NCI-H1694 (cell line): Measurements from ENCODE around the gene TSKS.

Source experiments
- DNase-seq: peaks from one replicate; lab custom pipeline; 2025; lab: John Stamatoyannopoulos, UW

Gene TSKS

DNA sequence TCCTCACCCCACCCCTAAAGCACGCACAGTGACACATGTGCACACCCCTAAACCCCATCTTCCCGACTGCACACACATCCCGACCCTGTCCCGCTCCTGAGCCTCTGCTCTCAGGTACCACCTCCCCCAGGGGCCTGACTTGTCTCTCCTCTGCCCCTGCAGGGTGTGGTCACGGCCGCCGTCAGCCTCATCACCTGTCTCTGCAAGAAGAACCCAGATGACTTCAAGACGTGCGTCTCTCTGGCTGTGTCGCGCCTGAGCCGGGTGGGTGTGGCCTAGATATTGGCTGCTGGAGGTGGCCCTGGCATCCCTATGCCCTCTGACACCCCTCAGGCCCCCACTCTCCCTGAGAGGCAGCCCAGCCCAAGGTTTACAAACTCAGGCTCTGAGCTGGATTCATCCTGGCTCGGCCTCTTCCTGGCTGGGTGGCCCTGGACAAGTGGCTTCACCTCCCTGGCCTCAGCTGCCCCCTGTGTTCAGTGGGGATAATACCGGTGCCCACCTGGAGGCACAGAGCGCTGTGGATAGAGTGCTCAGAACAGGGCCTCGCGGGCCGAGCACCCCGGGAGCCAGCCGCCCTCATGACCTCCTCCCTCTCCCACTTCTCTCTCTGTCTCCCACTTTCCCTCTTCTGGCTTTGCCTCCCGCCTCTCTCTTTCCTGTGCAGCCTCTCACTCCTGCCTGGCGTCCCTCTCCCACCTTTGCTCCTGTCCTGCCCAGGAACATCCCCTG lies 29.9 kb upstream of the TSKS start:
- DNase-seq: no peak

DNA sequence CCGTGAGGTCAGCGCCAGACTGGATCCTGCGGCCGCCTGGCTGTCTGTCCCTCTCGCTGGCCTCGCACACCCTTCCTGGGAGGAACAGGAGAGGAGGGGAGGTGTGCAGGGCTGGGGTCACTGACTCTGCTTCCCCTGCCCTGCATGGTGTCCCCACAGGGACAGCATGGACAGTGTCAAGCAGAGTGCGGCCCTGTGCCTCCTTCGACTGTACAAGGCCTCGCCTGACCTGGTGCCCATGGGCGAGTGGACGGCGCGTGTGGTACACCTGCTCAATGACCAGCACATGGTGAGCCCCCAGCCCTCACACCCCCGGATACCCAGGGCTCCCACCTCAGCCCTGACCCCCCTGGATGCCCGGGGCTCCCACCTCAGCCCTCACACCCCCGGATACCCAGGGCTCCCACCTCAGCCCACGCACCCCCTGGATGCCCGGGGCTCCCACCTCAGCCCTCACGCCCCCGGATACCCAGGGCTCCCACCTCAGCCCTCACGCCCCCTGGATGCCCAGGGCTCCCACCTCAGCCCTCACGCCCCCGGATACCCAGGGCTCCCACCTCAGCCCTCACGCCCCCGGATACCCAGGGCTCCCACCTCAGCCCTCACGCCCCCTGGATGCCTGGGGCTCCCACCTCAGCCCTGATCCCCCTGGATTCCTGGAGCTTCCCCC lies 28.8 kb upstream of the TSKS start:
- no peak for DNase-seq

DNA sequence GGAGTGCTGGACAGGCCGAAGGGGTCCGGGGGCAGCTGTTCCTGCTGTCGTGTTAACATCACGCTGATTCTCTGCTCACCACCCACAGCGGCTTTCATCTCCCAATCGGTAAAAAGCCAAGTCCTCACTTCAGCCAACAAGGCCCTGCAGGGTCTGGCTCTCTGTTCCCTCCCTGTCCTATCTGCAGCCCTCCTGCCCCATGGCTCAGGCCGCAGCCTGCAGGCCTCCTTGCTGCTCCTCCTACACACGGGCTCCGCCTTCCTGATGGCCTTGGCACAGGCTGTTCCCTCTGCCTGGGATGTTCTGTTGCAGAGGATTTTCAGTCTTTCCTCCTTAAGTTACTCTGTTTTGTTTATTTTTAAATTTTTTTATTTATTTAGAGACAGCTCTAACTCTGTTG lies 27.8 kb upstream of the TSKS start:
- DNase-seq: no peak

DNA sequence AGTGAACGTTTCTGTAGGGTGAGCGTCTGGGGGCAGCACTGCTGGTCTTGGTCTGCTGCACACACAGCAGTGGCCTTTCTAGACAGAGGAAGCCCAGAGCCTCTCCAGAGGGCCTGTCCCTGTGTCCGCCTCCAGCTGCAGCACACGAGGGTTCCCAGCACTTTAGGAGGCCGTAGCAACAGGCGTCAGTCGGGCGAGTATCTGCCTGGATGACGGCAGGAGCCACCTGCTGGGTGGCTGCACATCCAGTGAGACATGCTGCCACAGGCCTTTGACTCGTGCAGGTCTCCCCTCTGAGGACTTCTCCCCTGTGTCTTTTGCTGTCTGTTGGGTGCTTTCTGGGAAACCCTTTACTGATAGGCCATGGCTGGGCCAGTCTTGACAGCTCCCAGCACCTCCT lies 25.8 kb upstream of the TSKS start:
- DNase-seq: no peak

DNA sequence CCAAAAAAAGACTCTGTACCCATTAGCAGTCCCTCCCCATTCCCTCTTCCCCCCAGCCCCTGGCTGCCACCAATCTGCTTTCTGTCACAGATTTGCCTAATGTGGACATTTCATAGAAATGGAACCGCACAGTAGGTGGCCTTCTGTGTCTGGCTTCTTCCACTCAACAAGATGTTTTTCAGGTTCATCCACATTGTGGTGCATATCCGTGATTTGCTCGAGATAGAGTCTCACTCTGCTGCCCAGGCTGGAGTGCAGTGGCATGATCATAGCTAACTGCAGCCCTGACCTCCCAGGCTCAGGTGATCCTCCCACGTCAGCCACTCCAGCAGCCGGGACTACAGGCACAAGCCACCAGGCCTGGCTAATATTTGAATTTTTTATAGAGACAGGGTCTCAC lies 24.6 kb upstream of the TSKS start:
- no peak for DNase-seq

DNA sequence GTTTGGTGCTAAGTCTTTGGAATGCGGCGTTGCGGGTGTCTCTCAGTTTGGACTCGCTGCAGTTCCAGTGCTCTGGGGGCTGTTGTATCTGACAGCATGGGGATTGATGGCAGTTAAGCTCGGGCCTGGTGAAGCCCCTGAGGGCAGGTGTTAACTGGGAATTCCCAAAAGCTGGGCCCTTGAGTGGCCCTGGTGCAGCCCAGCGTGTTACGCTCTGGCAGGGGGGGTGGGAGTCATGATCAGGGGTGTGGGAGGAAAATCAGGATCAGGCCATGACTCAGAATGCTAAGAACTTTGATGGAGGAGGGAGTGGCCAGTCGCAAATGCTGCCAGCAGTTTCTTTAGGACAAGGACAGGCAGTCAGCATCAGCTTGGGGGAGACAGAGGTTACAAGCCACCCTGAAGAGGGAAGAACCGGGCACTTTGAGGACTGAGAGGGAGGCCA lies 23.3 kb upstream of the TSKS start:
- no peak for DNase-seq

DNA sequence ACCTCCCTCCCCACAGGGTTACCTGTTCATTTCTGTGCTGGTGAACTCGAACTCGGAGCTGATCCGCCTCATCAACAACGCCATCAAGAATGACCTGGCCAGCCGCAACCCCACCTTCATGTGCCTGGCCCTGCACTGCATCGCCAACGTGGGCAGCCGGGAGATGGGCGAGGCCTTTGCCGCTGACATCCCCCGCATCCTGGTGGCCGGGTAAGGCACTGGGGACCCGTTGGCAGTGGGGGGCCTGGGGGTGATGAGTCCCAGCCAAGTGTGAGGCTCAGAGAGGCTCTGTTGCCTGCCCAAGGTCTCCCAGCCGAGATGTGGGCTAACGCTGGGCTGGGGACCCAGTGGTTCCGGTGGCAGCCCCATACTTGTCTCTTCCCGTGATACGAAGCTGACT lies 19.4 kb upstream of the TSKS start:
- no peak for DNase-seq

DNA sequence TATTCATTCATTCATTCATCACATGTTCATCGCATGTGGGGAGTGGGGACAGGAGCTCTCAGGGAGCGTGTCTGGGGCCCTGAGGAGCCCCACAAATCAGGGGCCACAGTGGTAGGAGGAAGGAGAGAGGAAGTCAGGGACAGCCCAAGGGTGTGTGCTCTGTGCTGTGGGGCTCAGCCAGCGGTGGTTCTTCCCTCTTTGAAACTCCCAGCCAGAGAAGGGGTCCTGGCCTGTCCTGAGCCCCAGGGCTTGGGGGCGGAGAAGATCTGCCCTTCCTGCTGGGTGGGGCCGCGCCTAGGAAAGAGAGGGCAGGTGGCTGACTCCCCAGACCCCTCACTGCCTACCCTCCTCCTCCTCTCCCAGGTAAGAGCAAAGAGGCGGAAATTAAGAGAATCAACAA lies 18.3 kb upstream of the TSKS start:
- no peak for DNase-seq

DNA sequence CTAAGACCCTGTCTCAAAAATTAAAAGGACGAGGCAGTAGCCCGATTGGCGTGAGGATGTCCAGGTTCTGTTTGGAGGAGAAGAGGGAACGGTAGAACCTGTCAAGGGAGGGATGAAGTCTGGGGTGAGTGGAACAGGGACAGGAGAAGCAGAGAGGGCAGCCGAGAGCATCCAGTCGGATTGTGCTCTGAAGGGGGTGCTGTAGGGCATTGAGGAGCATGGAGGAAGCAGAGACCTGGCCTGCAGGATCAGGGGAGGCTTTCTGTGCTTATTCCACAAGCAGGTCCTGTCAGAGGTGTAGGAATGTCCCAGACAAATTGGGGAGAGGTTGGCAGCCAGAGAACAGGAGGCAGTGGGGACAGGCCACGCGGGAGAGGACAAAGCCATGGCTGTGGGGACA lies 17.8 kb upstream of the TSKS start:
- DNase-seq: no peak

DNA sequence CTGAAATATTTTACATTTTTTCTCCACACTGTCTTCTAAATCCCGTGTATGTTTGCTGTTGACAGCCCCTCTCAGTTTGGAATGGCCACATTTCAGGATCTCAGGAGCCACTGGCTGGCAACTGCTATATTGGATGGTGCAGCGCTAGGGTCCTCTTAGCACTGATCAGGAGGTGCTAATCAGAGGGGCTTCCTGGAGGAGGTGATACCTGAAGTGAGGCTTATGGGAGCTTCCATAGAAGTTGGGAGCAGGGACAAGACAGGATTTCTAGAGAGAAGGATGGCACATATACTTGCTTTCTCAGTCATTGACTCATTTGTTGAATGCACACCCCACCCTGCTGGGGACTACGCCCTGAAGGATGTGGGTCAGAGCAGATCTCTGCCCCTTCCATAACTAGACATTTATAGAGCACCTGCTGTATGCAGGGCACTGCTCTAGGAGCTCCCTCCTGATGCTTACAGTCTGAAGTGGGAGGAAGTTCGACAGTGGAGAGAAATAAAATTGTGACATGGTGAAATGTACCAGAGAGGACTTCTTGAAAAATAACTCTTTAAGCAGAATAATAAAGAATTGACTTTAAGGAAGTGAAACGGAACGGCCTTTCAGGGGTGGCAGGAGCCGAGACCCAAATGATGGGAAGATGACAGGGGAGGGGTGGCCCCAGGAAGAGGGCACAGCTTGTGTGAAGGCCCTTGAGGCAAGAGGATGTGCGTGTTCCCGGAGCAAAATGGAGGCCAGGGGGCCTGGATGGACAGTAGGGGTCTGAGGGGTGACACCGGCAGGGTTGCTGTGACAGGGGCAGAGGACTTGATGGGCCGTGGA lies 16.8 kb upstream of the TSKS start:
- DNase-seq: no peak

DNA sequence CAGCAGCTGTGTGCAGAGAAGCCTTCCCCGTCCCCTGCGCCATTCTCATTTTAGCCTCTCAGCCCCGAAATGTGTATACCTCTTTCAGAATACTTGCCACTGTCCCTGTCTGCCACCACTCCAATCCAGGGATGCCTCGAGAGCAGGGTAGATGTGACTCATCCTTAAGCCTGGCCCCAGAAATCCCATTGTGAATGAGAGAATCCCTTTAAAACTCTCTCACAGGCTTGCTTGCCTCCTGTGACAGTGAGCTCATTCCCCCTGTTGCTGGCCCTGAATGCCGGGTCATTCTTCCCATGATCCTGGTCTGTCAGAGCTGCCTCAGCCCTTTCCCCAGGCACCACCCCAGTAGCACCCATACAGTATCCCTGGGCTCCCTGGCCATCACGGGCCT lies 13.3 kb upstream of the TSKS start:
- no peak for DNase-seq

DNA sequence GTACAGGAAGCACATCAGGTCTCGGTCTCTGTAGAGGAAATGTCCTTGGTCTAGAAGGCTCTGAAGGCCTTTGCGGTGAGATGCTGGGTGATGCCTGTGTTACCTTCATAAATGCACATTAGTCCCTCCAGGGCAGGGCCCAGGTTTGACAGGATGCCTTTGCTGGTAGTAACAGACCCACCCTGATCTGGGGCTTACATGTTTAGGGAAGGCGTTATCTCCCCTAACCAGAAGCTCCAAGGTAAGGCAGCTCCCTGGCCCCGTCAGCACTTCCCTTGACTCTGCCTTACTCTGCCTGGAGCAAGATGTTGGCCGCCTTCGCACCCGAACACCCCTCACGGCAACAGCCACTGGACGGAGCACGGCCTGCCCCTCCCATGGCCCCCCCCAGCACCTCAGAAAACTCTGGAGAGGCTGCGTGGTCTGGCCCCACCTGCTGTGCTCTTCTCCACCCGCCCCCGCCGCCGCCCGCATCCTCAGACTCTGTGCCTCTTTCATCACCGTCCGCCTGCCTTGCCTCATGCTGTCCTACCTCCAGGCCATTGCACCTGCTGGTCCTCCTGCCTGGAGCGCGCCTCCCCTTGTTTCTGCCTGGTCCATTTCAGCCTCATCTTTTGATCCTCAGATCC lies 12.8 kb upstream of the TSKS start:
- no peak for DNase-seq

DNA sequence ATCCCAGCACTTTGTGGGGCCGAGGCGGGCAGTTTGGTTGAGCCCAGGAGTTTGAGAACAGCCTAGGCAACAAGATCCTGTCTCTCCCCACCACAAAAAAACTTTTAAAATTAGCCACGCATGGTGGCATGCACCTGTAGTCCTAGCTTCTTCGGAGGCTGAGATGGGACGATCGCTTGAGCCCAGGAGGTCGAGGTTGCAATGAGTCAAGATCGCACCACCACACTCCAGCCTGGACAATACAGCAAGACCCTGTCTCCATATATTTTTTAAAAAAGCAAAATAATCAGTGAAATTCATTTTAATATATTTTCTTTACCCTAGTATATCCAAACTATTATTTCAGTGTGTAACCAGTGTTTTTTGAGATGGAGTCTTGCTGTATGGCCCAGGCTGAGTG lies 11.9 kb upstream of the TSKS start:
- DNase-seq: no peak

DNA sequence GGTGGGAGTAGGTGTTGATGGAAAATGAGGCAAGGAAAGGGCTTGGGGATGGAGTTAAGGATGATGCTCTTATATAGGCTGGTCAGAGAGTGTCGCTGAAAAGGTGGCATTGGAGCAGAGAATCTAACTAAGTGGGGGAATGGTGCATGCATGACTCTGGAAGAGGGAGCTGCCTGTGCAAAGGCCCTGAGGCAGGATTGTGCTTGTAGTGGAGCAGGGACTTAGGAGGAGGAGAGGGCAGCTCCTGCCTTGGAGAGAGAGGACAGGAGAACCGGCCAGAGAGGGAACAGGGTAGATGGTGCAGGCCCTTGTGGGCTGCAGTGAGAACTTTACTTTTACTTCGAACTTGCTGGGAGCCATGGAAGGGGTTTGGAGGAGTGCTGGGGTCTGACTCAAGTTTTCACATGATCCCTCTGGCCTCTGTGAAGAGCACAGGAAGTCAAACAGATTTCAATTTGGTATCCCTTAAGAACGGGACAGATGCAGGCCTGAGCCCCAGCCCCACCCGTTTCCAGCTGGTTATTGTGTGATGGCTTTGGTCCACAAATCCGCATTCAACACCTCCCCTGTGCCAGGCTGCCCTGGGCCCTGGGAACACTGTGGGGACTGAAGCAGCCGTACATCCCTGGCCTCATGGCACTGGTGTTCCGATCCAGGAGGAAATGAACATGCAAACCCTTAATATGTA lies 10.7 kb upstream of the TSKS start:
- no peak for DNase-seq

DNA sequence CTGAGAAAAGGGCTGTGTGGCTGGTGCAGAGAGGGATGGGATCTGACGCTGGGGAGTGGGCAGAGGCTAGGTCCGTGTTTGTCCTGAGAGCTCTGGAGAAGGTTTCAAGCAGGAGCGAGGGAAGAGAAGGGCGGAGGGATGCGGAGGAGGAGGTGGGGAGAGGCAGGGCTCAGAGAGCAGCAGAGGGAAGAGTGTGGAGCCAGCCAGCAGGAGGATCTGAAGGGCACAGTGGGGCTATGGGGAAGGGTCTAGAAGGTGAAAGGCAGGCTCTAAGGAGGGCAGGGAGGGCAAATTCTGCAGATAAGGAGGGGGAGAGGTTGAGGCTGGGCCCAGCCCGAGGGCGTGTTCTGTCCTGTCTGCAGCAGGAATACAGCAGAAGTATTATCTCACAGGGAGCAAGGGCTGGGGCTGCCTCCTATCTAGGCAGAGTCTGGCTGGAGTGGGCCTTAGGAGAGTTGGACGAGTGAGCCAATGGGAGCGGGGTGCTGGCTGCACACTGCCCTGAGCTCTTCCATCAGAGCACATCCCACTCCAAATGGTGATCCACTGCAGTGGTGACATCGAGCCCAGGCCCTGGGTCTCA lies 9.8 kb upstream of the TSKS start:
- DNase-seq: no peak

DNA sequence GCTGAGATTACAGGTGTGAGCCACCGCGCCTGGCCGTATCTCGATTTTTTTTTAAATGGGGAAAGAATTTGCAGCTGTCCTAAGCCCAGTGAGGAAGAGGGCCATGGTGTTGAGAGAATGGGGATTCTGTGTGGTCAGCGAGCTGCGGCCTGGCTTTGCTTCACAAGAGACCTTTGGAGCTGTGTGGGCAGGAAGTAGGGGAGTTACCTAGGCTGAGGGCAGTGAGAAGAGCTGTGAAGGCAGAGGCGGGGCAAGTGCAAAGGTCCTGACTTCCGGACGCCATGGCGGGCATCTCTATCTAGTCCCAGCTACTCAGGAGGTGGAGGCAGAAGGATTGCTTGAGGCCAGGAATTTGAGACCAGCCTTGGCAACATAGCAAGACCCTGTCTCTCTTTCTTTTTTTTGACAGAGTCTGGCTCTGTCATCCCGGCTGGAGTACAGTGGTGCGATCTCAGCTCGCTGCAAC lies 8.6 kb upstream of the TSKS start:
- DNase-seq: no peak

DNA sequence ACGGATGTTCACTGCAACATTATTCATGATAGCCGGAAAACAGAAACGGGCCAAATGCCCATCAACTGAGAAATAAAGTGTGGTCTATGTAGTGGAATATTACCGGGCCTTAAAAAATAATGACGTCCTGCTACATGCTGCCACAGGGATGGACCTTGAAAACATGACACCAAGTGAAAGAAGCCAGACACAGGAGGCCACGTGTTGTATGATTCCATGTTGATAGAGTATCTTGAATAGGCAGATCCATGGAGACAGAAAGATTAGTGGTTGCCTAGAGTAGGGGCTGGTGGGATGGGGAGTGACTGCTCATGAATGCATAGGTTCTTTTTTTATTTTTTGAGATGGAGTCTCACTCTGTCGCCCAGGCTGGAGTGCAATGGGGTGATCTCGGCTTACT lies 7.4 kb upstream of the TSKS start:
- DNase-seq: no peak

DNA sequence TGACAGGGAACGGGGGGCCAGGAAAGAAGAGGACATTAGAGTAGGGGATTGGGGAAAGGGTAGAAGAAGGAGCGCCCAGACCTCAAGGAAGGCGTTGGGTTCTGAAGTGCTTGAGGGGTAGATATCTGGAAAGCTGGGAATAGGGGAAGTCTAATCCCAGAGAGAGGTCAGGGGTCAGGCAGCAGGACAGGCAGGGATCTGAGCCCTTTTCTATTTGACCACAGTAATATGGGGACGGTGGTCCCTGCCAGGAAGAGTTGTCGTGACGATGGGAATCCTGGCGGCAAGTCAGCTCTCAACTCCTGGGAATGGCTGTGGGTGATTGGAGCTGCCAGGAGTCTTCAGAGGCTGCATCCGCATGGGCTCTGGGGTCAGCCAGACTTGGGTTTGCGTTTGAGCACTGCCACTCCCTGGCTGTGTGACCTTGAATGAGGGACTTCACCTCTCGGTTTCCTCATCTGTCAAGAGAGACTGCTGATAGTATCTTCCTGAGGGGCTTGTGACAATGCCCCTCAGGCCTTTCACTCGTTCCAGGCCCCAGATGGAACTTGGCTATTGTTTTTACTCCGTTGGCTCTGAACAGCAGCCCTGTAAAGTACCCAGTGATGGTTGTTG lies 5.0 kb upstream of the TSKS start:
- no peak for DNase-seq

DNA sequence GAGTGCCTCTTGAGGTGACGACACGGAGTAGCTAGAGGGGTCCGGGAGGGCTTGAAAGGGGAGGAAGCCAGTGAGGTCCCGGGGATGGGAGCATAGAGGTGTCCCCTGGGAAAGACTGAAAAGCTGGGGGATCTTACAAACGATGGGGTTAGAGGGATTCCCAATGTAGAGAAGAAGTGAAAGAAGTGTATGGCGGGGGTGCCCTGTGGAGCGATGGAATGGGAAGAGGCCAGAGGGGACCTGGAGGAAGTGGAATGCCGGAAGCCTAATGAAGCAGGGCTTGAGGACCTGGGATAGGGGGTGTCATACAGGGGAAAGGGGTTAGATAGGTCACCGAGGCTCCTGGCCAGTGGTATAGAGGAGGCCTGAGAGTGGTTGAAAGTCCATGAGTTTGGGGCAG lies 4.3 kb upstream of the TSKS start:
- DNase-seq: no peak

DNA sequence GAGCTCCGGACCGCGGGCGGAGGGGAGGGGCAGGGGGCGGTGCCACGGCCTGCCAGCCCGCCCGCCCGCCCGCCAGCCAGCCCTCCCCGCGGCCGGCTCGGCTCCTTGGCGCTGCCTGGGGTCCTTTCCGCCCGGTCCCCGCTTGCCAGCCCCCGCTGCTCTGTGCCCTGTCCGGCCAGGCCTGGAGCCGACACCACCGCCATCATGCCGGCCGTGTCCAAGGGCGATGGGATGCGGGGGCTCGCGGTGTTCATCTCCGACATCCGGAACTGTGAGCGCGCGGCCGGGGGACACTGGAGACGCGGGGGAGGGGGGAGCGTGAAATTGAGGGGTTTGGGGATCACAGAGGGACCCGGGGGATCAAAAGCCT lies 3.8 kb upstream of the TSKS start, which contains the start of gene AP2A1:
TSS of gene AP2A1 (plus strand) at position 72 of the 370 bp plus-strand sequence. CDS start at position 205, 133 bp downstream.
- no peak for DNase-seq
